Measurements from ENCODE around the gene GBA2. TPM values are rescaled to one million over a fixed set of nuclear protein-coding genes. Genes with fewer than 3 reads are reported as not detected.

The GBA2 gene
- total and polyA plus RNA-seq, 2 experiments from 2014 or later, result 58.5 to 80.2 TPM

GRCh38 chr9:35718721-35719511, 30.1 kb downstream of the GBA2 start:
- Histone ChIP-seq H3K36me3 (replicated peaks; ENCODE audit: insufficient read depth, low read depth) (peaks cover 6% of the 10 kb centered on the region), H3K4me2 (no peak overlapping the region), H3K9me2 (replicated peaks; ENCODE audit: insufficient read depth) (no peaks in the 10 kb centered on the region), H4K20me1 (ENCODE audit: insufficient read depth, poor library complexity, severe bottlenecking) (no peaks in the 10 kb centered on the region), H3K4me3 (no peak overlapping the region), H3K27me3 (no peaks in the 10 kb centered on the region), H3K4me1 (ENCODE audit: insufficient read depth) (no peaks in the 10 kb centered on the region), H2AFZ (no peak overlapping the region), H3K79me2 (peaks cover 4% of the 10 kb centered on the region), H3K27ac (no peak overlapping the region), H3K9me3 (ENCODE audit: low read depth) (no peaks in the 10 kb centered on the region)
- no peak for TF ChIP-seq CTCF (IDR thresholded peaks at IDR 0.05; ENCODE audit: poor library complexity)
- TF ChIP-seq EZH2 (IDR thresholded peaks at IDR 0.05; ENCODE audit: borderline replicate concordance), result no peak
- no peak for TF ChIP-seq EZH2phosphoT487 (IDR thresholded peaks at IDR 0.05; ENCODE audit: low read depth, severe bottlenecking, unreplicated experiment)
- WGBS (ENCODE audit: low lambda C conversion rate, missing lambda C conversion rate), result 93% methylated on average over 15 of the region's 15 CpGs
- DNase-seq (ENCODE audit: low spot score), result no peak

- no peak for TF ChIP-seq CTCF (IDR thresholded peaks at IDR 0.05; ENCODE audit: poor library complexity)
- TF ChIP-seq EZH2 (IDR thresholded peaks at IDR 0.05; ENCODE audit: borderline replicate concordance), result no peak
- no peak for TF ChIP-seq EZH2phosphoT487 (IDR thresholded peaks at IDR 0.05; ENCODE audit: low read depth, severe bottlenecking, unreplicated experiment)
- Histone ChIP-seq H3K9me3 (ENCODE audit: low read depth) (no peaks in the 10 kb centered on the region), H3K4me2 (no peak overlapping the region), H3K36me3 (replicated peaks; ENCODE audit: insufficient read depth, low read depth) (peaks cover 8% of the 10 kb centered on the region), H3K79me2 (peaks cover 2% of the 10 kb centered on the region), H2AFZ (no peak overlapping the region), H3K4me3 (no peak overlapping the region), H3K27me3 (no peaks in the 10 kb centered on the region), H3K9me2 (replicated peaks; ENCODE audit: insufficient read depth) (no peaks in the 10 kb centered on the region), H4K20me1 (ENCODE audit: insufficient read depth, poor library complexity, severe bottlenecking) (no peaks in the 10 kb centered on the region), H3K4me1 (ENCODE audit: insufficient read depth) (no peaks in the 10 kb centered on the region), H3K27ac (no peak overlapping the region)
- WGBS (ENCODE audit: low lambda C conversion rate, missing lambda C conversion rate), result 94% methylated on average over 14 of the region's 14 CpGs
- DNase-seq (ENCODE audit: low spot score), result no peak
Observed at GRCh38 chr9:35717132-35717870, 31.7 kb downstream of the GBA2 start.

GRCh38 chr9:35716230-35716629, 32.8 kb downstream of the GBA2 start:
- WGBS (ENCODE audit: low lambda C conversion rate, missing lambda C conversion rate), result 100% methylated on average over 4 of the region's 4 CpGs
- no peaks in the 10 kb centered on the region for H3K27me3 ChIP-seq
- no peaks in the 10 kb centered on the region for H3K79me2 ChIP-seq
- no peak for DNase-seq (ENCODE audit: low spot score)
- no peaks in the 10 kb centered on the region for H3K4me1 ChIP-seq (ENCODE audit: insufficient read depth)
- no peak overlapping the region for H3K4me2 ChIP-seq
- no peaks in the 10 kb centered on the region for H3K9me2 ChIP-seq (replicated peaks; ENCODE audit: insufficient read depth)
- no peak overlapping the region for H2AFZ ChIP-seq
- no peaks in the 10 kb centered on the region for H3K9me3 ChIP-seq (ENCODE audit: low read depth)
- no peak overlapping the region for H3K4me3 ChIP-seq
- no peak overlapping the region for H3K27ac ChIP-seq
- H4K20me1 ChIP-seq (ENCODE audit: insufficient read depth, poor library complexity, severe bottlenecking), result no peaks in the 10 kb centered on the region
- H3K36me3 ChIP-seq (replicated peaks; ENCODE audit: insufficient read depth, low read depth), result peaks cover 3% of the 10 kb centered on the region
- TF ChIP-seq EZH2phosphoT487 (IDR thresholded peaks at IDR 0.05; ENCODE audit: low read depth, severe bottlenecking, unreplicated experiment) (no peak), CTCF (IDR thresholded peaks at IDR 0.05; ENCODE audit: poor library complexity) (no peak), EZH2 (IDR thresholded peaks at IDR 0.05; ENCODE audit: borderline replicate concordance) (no peak)
